ENCODE data around the gene ZIC2. TPM values are rescaled to one million over a fixed set of nuclear protein-coding genes. Genes with fewer than 3 reads are reported as not detected.
"Not testable (repeated sequence)": the region's sequence is repeated elsewhere in the genome, so short reads cannot be mapped to it uniquely, and the experiment has no call there.

ZIC2 gene
- polyA plus RNA-seq, 1 donor, result 0.18 TPM

GRCh38 chr13:100014621-100015020, 33.0 kb downstream of the ZIC2 start:
- no peak for DNase-seq

GRCh38 chr13:100019780-100020356, 38.3 kb downstream of the ZIC2 start:
- DNase-seq, result no peak

GRCh38 chr13:100022798-100023197, 41.2 kb downstream of the ZIC2 start:
- DNase-seq, result no peak

GRCh38 chr13:100024023-100024422, 42.4 kb downstream of the ZIC2 start:
- no peak for DNase-seq

- no peak for DNase-seq
Measured at GRCh38 chr13:100029933-100030332, 48.3 kb downstream of the ZIC2 start.

- not testable (repeated sequence) for DNase-seq
Measured at GRCh38 chr13:100032642-100033041, 51.1 kb downstream of the ZIC2 start.

- no peak for DNase-seq
Measured at GRCh38 chr13:100035936-100036335, 54.4 kb downstream of the ZIC2 start.

Other genes starting within 250 kb of the ZIC2 start
- 0.08 TPM for gene ZIC5, start 10.0 kb upstream of the ZIC2 start, polyA plus RNA-seq (ENCODE audit: insufficient read length)
- 64.7 TPM for gene PCCA, start 107.3 kb downstream of the ZIC2 start, polyA plus RNA-seq (ENCODE audit: insufficient read length)